GM12875 (cell line): ENCODE data around the gene SLC22A3.

Source experiments
- H3K4me3 ChIP-seq: one replicate; pipeline ENCODE4 v1.5.1; 2011; ENCODE audit warnings: low read depth, low read length, control low read depth
- CTCF ChIP-seq: IDR thresholded peaks from 2 replicates; pipeline ENCODE4 v1.5.1; 2011; ENCODE audit warnings: low read depth, mild to moderate bottlenecking, control low read depth, inconsistent platforms, low read length, moderate library complexity, borderline replicate concordance; ENCODE audit not compliant: insufficient read depth

SLC22A3 gene

DNA sequence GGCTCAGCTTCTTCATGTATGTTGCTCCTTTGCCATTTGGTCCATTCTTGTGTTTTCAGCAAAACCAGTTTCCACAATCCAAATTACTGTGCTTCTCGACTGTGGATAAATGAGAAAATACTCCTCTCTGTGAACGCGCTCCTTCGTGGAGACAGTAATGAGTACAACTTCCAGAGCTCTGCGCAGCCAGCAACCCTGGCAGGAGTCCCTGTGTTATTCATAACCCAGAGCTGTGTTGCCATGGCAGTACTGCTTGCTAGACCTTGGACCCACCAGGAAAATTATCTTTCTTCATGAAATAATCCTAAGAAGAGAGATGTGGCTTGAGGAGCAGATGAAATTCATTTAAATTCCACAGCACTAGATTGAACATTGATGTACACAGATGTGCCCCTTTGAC lies 73.7 kb downstream of the SLC22A3 start:
- TF ChIP-seq CTCF: no peak
- no peak overlapping the region for H3K4me3 ChIP-seq

GRCh38 chr6:160424256-160424655 lies 76.1 kb downstream of the SLC22A3 start:
- no peak overlapping the region for H3K4me3 ChIP-seq
- TF ChIP-seq CTCF: no peak

GRCh38 chr6:160426136-160426535 lies 78.0 kb downstream of the SLC22A3 start:
- no peak for TF ChIP-seq CTCF
- no peak overlapping the region for H3K4me3 ChIP-seq

GRCh38 chr6:160427312-160428068 lies 79.3 kb downstream of the SLC22A3 start:
- H3K4me3 ChIP-seq: no peak overlapping the region
- no peak for TF ChIP-seq CTCF

DNA sequence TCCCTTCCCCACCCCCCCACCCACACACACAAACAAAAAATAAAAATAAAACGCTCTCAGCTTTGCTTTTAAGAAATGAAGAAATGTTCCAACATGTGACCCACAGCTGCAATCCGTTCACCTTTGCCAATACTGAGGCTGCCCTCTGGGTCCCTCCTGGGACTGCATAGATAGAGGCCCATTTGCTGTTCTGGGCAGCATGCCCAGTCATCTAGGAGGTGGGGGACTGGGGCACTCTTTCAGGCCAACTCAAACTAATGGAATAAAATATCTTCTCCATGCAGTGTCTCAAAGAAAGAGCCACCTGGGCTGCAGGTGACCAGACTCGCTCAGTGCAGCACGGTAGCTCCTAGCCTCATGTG lies 79.9 kb downstream of the SLC22A3 start:
- no peak for TF ChIP-seq CTCF
- H3K4me3 ChIP-seq: no peak overlapping the region

GRCh38 chr6:160428818-160429619 lies 80.8 kb downstream of the SLC22A3 start:
- no peak for TF ChIP-seq CTCF

DNA sequence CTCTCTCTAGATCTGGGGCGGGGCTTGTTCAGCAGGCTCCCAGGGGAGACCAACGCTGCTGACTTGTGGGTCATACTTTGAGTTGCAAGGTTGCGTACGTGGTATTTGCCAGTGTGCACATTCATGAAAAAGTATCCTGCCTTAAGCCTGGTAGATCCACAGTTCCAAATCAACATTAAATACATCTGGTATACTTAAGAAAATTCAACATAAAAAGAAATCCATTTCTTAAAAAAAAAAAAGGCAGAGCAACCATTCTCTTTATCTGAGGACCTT lies 81.4 kb downstream of the SLC22A3 start:
- TF ChIP-seq CTCF: no peak
- H3K4me3 ChIP-seq: no peak overlapping the region

More at GRCh38 chr6:160428818-160429619, 80.8 kb downstream of the SLC22A3 start:
- H3K4me3 ChIP-seq: no peak overlapping the region
